ENCODE results near the gene SPDYE2.
A peak's percentile ranks its signal among the peaks of the same experiment; 100 is the strongest.
"Not testable (repeated sequence)": the region's sequence is repeated elsewhere in the genome, so short reads cannot be mapped to it uniquely, and the experiment has no call there.

Gene SPDYE2, protein sequence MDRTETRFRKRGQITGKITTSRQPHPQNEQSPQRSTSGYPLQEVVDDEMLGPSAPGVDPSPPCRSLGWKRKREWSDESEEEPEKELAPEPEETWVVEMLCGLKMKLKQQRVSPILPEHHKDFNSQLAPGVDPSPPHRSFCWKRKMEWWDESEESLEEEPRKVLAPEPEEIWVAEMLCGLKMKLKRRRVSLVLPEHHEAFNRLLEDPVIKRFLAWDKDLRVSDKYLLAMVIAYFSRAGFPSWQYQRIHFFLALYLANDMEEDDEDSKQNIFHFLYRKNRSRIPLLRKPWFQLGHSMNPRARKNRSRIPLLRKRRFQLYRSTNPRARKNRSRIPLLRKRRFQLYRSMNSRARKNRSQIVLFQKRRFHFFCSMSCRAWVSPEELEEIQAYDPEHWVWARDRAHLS

DNA sequence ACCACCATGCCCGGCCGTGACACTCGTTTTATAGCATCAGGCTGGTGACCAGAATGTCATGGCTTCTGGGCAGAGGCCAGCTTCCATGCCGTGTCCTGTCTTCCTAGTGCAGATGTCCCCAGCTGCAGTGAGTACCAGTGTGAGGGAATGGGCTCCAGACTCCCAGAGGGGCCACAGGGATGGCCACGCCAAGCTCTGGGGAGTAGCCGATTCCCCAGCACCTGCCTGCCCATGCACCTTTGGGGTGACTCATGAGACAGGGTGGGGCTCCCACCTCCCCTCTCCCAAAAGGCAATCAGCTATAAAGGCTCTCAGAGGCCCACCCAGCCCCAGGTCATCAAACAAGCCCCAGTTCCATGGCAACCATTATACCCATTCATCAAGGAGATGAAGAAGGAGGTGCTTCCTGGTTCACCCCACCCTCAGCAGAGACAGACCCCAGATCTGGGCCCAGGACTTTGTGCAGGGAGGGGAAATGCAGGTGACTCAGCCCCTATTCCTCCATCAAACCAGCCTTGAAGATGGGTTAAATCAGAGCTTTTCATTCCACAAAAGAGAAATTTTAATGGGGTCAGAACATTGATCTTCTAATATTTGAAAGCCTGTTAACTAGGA is at the start of gene SPDYE2:
Gene SPDYE2 (plus strand): TSS at position 419 of the 615 bp plus-strand sequence. CDS start 2,030 bp downstream, outside the sequence.
- DNase-seq (ENCODE audit: low read depth): not testable (repeated sequence)

DNA sequence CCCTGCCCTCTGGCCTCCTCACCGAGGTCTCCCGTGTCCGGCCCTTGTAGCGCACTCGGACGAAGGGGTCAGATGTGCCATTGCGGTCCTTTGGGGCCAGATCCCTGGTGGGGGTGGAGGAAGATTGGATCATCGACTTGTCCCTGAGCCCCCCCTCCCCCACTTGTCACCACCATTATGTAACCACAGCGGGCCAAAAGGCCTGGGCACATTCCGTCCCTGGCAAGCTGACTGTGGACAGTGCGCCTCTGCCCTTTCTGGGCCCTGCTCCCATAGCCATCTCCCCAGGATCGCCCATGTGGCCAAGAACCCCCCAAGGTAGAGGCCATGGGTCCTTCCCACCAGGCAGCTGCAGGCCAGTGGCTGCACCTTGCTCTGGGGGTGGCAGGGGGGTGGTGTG is 47.9 kb upstream of the SPDYE2 start:
- DNase-seq (ENCODE audit: low read depth): not testable (repeated sequence)

DNA sequence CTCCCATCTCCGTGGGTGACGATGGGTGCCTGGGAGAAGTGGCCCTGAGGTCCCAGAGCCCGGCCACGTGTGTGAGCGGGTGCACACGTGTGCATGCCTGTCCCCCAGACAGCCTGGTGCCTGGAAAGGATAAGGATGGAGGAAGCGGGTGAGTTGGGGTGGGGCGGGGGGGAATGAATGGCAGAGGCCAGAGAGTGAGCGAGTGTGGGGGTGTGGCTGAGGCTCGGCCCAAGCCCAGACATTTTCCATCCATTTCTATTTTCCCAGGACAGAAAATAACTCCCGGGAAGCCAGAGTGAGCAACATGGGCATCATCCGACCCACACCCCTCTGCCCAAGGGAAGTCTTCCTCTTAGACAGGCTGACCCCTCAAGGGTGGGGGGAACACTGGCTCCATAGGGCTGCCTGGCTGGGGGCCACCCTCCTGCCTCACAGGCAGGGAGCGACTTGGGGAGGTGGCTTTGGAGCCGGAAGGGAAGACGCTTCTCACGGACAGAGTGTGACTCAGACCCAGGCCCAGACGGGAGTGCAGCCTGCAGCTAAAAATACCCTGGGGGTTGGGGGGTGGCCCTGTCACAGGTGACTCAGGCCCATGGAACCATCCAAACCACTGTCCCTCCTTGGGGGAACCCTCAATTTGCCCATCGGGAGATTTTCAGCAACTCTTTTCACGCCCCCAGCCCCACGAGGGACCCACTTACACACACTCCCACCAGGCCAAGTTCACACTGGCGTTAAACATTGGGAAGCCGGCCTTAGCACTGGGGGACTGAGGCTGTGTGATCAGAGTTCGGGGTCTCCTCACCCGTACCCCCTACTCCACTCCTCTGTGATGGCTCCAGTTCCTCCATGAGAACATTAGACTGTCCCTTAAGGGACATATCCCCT is 45.5 kb upstream of the SPDYE2 start:
- DNase-seq (ENCODE audit: low read depth): not testable (repeated sequence)

DNA sequence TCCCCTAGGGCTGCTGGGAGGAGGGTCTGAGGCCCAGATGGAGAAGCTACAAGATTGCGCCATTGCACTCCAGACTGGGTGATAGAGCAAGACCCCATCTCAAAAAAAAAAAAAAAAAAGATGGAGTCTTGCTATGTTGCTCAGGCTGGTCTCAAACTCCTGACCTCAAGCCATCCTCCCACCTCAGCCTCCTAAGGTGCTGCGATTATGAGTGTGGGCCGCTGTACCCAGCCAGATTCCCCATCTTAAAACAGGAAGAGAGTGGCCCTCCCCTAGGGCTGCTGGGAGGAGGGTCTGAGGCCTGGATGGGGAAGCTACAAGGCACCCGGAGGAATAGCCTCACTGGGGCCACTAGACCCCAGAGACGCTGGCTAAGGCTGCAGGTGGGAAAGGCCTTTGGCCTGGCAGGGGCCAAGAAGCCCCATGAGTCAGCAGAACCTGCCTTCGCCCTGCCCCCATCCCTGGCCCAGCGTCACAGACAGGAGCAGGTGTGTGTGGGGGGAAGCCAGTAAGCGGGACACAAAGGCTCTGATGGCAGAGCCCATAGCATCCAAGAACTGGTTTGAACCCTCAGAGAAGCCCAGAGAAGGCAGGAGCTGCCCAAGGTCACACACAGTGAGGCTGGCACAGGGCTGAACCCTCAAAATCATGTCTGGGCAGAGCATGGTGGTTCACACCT is 43.5 kb upstream of the SPDYE2 start:
- DNase-seq (ENCODE audit: low read depth): not testable (repeated sequence)

DNA sequence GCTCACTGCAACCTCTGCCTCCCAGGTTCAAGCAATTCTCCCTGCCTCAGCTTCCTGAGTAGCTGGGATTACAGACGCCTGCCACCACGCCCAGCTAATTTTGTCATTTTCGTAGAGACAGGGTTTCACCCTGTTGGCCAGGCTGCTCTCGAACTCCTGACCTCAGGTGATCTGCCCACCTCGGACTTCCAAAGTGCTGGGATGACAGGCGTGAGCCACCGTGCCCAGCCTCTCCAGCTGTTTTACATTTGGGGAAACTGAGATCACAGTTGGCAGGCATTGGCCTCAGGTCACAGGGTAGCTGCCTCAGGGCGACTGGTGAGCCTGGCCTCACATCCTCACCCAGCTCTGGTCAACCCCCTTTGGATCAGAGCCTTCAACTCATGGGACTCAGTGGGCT is 40.5 kb upstream of the SPDYE2 start:
- not testable (repeated sequence) for DNase-seq (ENCODE audit: low read depth)

DNA sequence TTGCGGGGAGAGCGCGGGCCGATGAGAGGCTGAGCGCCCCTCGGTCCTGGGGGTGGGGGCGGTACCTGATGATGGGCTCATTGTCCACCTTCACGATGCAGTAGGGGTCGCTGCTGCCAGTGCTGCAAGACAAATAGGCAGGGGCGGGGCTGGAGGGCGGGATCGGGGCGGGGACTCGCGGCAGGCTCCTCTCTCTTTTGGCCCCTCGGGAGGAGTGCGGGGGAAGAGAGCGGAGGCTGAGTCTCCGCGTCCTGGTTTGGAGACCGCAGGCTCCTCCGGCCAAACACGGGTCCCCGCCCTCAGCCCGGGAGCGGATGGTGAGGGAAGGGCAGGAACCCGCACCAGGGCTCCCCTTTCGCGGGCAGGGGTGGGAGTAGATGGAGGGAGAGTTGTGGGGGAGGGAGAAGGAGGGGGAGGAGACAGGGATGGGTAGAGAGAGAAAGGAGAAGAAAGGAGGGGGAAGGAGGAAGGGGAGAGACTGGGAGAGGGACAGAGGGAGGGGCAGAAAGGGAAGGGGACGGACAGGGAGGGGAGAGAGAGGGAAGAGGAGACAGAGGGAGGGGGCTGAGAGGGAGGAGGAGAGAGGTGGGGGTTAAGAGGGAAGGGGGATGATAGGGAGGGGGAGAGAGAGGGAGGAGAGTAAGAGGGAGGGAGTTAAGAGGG is 39.0 kb upstream of the SPDYE2 start:
- DNase-seq (ENCODE audit: low read depth): not testable (repeated sequence)

DNA sequence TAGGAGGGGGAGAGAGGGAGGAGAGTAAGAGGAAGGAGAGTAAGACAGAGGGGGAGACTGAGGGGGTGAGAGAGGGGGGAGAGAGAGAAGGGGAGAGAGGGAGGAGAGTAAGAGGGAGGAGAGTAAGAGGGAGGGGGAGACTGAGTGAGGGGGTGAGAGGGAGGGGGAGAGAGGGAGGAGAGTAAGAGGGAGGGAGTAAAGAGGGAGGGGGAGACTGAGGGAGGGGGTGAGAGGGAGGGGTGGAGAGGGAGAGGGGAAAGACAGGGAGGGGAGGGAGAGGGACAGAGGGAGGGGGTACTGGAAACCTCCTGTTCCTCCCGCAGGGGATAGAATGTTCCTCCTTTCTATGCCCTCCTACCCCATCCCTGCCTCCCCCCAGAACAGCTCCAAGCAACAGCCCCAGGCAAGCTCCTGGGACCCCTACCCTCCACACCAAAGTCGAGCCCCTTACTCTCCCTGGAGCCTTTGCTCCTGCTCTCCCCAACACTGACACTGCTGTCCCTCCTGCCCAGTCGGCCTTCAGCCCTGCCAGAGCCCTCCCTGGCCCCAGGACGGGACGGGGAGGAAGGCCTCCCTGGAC is 38.3 kb upstream of the SPDYE2 start:
- peak; percentile 94 for DNase-seq (ENCODE audit: low read depth)

DNA sequence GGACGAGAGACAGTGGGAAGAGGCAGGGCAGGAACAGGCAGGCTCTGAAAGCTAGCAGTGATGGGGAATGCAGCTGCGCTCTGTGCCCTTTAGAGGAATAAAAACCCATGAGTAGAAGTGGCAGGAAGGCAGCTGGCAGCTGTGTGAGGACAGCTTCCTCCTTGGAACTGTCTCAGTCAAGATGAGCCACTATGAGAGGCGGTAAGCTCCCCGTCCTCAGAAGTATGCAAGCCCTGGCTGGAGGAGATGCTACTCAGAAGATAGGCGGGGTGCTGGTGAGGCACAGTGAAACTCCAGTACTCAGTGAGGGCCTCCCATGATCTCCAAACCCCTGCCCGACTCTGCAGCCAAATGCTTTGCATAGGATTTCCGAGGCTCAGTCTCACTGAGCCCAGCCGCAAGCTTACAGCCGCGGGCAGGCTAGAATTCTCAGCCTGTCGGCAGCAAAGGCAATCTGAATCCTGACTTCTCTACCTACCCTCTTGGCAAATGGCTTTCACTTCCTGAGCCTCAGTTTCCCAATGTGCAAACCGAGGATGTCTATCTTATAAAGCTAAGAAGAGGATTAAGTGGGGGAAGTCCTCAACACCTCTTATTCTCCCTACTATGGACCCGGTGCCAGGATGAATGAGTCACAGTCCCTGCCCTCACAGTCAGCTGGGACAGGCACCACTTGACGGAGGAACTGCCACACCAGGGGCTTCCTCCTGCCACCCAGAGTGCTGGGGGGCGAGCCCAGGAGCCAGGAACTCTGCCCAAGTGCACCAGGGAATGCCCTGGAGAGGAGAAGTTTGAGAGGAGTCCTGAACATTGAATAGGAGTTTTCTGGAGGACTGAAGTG is 35.9 kb upstream of the SPDYE2 start:
- not testable (repeated sequence) for DNase-seq (ENCODE audit: low read depth)

DNA sequence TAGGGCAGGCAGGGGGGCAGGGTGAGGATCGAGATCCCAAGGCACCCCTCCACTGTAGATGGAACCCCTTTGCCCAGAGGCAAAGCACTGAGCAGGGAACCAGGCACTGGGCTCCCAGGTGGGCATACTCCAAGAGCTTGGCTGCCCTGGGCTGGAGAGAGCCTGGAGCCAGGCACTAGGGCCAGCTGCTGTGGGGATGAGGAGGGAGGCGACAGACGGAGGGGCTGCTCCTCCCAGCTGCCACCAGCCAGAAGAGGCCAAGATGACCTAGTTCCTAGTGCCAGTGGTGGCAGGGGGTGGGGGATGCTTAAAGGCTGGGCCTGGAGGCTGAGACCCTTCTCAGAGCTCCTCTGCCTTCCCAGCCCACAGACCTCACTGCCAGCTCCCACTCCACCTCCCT is 35.1 kb upstream of the SPDYE2 start:
- DNase-seq (ENCODE audit: low read depth): not testable (repeated sequence)

DNA sequence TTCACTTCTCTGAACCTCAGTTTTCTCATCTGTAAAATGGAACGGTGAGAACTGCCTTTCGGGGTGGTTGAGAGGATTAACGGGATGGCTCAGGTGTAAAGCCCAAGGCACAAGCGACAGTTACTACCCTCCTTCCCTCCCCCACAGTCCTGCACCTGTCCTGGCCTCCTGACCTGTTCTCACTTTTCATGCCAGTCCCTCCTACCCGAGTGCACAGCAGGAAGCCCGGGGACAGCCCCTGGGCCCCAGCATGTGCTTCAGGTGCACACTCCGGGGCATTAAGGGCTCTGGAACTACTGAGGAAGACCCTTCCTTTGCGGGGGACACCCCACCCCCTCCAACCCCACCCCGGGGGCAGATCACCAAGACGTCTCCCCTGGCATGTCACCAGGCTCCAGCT is 34.1 kb upstream of the SPDYE2 start:
- DNase-seq (ENCODE audit: low read depth): not testable (repeated sequence)

DNA sequence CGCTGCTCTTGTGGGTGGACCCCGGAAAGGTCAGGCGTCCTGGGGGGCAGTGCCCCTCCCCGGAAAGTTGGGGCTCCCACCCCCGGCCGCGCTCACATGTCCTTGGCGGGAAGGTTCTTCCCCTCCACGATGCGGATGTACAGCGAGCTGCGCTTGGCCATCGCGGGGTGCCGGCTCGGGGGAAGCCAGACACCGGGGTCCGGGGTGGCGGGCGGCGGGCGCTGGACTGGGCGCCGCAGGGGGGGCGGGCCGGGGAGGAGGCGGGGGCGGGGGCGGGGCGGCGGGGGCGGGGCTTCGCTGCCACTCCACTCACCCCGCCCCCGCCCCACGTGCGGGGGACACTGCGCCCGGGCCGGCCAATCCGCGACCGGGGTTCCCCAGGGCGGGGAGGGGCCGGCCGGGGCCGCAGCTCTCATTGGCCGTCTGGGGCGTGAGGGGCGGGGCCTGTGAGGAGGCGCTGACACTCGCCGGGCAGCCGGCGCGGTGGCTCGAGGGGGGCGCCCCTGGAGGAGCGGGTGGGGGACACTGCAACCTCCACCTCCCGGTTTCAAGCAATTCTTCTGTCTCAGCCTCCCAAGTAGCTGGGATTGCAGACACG is 33.4 kb upstream of the SPDYE2 start, which contains the start of gene RASA4B:
Gene RASA4B (minus strand): TSS at position 228 of the 598 bp plus-strand sequence. CDS start 67 bp downstream, at position 161.
- DNase-seq (ENCODE audit: low read depth): peak; percentile 51

DNA sequence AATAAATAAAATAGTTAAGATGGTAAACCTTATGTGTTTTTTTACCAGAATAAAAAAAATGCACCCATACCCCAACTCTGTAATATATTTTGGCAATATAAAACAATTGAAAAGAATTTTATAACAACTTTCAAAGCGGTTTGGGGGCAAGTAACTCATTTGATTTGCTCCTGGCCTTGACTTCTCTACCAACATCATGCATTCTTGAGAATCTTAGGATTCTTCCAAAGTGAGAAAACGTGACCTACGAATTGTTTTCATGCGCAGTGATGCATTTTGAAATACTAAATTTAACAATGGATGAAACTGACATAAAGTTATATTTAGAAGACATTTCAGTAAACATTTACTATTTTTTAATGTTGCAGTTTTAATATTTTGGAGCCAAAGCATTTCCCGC is 30.2 kb upstream of the SPDYE2 start:
- peak; percentile 74 for DNase-seq (ENCODE audit: low read depth)

DNA sequence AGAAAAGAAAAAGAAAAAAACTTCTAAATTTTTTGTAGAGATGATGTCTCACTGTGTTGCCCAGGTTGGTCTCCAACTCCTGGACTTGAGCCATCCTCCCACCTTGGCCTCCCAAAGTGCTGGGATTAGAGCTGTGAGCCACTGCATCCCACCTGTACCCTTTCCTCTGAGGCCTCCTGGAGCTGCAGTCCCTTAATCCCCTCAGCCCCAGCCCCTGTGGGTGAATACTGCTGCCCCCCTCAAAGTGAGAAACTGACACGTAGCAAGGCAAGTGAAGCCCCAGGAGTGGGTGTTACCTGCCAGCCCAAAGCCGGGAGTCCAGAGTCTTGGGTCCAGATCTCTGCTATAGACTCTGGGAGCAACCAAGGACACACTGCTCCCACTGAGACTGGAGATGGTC is 26.2 kb upstream of the SPDYE2 start:
- DNase-seq (ENCODE audit: low read depth): not testable (repeated sequence)

DNA sequence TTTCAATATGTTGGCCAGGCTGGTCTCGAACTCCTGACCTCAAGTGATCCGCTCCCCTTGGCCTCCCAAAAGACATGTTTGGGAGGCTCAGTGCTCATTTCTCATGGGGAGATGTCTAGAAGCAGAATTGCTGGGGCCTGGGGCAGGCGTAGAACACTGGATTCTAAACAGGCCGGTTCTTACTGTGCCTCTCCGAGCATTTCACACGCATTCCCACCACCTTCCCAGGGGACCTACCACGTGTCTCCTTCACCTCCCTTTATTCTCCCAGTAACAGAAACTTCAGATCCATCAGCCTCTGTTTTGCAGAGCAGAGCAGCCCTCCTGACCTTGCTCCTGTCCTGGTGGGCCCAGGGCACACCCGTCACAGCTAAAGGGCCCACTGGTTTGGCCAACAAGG is 23.8 kb upstream of the SPDYE2 start:
- not testable (repeated sequence) for DNase-seq (ENCODE audit: low read depth)

DNA sequence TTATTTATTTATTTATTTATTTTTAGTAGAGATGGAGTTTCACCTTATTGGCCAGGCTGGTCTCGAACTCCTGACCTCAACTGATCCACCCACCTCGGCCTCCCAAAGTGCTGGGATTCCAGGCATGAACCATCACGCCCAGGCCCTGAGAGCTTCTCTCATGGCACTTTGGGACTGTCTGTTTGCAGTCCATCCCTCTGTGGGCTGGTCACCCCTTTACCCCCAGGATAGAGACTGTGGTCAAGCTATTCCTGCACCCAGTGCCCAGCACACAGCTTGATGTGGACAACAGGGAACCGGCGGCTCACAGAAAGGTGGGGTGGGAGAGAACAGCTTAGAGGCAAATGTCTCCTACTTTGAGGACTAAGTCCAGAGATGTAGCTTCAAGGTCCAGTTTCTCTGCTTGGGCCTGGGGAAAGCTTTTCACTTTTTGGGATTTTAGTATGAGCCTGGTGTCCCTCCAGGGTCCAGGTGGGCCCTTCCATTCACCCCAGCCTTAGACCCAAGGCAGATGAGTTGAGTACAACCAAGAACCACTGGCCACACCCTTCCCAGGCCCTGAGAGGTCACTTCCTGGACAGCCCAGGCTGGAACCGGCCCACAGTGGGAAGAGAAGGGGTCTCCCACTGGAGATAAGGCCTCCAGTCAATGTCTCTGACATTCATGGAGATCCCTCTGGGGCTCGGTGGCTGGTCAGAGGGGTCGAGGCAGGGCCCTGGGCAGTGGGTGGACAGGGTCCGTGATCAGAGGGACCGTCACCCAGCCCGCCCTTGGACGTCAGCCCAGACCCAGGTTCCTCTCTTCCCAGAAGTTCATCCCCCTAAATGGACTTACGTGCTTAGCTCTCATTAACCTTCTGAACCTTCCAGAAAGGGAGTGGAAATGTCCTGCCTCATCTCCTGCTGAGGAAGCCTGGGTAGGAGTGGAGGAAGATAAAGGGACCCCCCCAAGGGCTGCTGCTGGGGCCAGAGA is 22.9 kb upstream of the SPDYE2 start:
- DNase-seq (ENCODE audit: low read depth): not testable (repeated sequence)

DNA sequence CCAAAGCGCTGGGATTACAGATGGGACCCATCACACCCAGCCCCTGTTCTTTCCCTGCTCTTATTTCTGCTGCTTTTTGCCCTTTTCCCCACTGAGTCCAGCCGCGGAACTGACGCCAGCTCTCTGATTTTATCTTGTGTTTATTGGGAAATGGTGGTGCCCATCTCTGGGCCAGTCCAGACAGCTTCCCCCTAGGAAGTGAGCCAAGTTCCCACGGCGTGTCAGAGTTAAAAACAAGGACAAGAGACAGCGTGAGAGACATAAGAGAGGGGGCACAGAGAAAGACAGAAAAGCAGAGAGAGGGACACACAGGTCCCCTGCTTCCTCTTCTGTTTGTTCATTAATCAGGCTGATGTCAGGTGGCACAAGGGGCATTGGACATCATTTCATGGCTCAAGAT is 19.4 kb upstream of the SPDYE2 start:
- not testable (repeated sequence) for DNase-seq (ENCODE audit: low read depth)

DNA sequence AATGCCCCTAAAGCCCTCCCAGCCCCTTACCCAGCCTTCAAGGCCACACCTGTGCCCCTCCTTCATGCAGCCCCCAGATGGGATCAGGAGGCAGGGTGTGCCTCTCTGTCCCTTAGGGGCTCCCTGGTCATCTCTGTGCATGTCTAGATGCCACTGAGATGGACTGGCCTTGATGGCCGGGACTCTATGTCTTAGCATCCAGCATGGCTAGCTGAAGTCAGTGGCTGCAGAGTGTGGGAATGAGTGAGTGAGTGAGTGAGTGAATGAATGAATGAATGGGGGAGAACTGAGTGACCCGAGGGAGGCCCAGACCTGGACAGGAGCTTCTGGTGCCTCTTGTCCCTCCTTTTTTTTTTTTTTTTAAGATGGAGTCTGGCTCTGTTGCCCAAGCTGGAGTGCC is 18.9 kb upstream of the SPDYE2 start:
- DNase-seq (ENCODE audit: low read depth): not testable (repeated sequence)

DNA sequence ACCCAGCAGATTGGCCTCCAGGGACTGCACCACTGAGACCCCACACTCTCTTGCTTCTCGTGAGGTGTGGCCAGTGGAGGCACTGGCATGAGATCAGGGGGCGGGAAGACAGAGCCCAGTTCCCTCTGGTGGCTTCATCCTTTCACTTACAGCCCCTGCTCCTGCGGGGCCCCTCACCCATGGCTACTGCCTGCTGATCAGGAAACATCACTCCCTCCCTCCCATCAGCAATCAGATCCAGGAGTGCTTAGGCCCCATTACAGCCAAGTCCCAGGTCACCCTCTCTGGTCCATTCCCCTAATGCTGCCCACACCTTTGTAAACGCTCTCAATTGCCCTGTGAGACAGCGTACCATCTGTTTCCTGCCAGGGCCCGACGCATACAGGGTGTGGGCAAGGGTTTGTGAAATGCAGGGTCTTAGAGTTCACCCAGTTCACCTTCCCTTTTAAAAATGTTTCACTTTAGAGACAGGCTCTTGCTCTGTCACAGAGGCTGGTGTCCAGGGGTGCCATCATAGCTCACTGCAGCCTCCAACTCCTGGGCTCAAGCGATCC is 15.9 kb upstream of the SPDYE2 start:
- peak; percentile 0 for DNase-seq (ENCODE audit: low read depth)

Measured in EH (cell line).